Rectal smooth muscle tissue (tissue), 1 donor: ENCODE results near the gene CPED1.
A peak's percentile ranks its signal among the peaks of the same experiment; 100 is the strongest.
"Not testable (repeated sequence)": the region's sequence is repeated elsewhere in the genome, so short reads cannot be mapped to it uniquely, and the experiment has no call there.

ENCODE experiments used
- H3K27ac ChIP-seq: one replicate; pipeline ENCODE4 v1.7.0; 2013; ENCODE audit warnings: low read depth, low read length, inconsistent platforms
- H3K27me3 ChIP-seq: one replicate; pipeline ENCODE4 v1.7.0; 2013; ENCODE audit warnings: low read length; ENCODE audit not compliant: control insufficient read depth, insufficient read depth
- H3K36me3 ChIP-seq: one replicate; pipeline ENCODE4 v1.7.0; 2013; ENCODE audit warnings: low read length; ENCODE audit not compliant: control insufficient read depth, insufficient read depth
- H3K4me1 ChIP-seq: one replicate; pipeline ENCODE4 v1.7.0; 2013; ENCODE audit warnings: low read length; ENCODE audit not compliant: control insufficient read depth, insufficient read depth
- H3K4me3 ChIP-seq: one replicate; pipeline ENCODE4 v1.7.0; 2013; ENCODE audit warnings: low read length
- H3K9ac ChIP-seq: one replicate; pipeline ENCODE4 v1.7.0; 2013; ENCODE audit warnings: low read length

Gene CPED1

GRCh38 chr7:121030308-121030707, 41.8 kb downstream of the CPED1 start:
- no peak overlapping the region for H3K4me3 ChIP-seq
- peaks cover 16% of the 10 kb centered on the region for H3K4me1 ChIP-seq
- H3K27ac ChIP-seq = no peak overlapping the region
- H3K27me3 ChIP-seq = no peaks in the 10 kb centered on the region
- H3K9ac ChIP-seq = no peak overlapping the region
- H3K36me3 ChIP-seq = no peaks in the 10 kb centered on the region

GRCh38 chr7:121032645-121033460, 44.3 kb downstream of the CPED1 start:
- Histone ChIP-seq H3K4me1 (peaks cover 15% of the 10 kb centered on the region), H3K27ac (no peak overlapping the region), H3K4me3 (no peak overlapping the region), H3K36me3 (no peaks in the 10 kb centered on the region), H3K27me3 (no peaks in the 10 kb centered on the region), H3K9ac (no peak overlapping the region)

GRCh38 chr7:121034929-121035328, 46.4 kb downstream of the CPED1 start:
- H3K4me1 ChIP-seq = peaks cover 7% of the 10 kb centered on the region
- no peak overlapping the region for H3K9ac ChIP-seq
- no peak overlapping the region for H3K4me3 ChIP-seq
- H3K27me3 ChIP-seq = no peaks in the 10 kb centered on the region
- no peak overlapping the region for H3K27ac ChIP-seq
- no peaks in the 10 kb centered on the region for H3K36me3 ChIP-seq

- H3K36me3 ChIP-seq, H3K4me1 ChIP-seq, H3K27ac ChIP-seq, H3K9ac ChIP-seq, H3K4me3 ChIP-seq, H3K27me3 ChIP-seq: not testable (repeated sequence)
Observed at GRCh38 chr7:121036776-121037175, 48.3 kb downstream of the CPED1 start.

GRCh38 chr7:121037329-121037728, 48.8 kb downstream of the CPED1 start:
- H3K27ac ChIP-seq, H3K9ac ChIP-seq, H3K4me3 ChIP-seq, H3K36me3 ChIP-seq, H3K4me1 ChIP-seq, H3K27me3 ChIP-seq: not testable (repeated sequence)

GRCh38 chr7:121037957-121038716, 49.6 kb downstream of the CPED1 start:
- Histone ChIP-seq H3K36me3 (no peaks in the 10 kb centered on the region), H3K4me3 (no peak overlapping the region), H3K9ac (no peak overlapping the region), H3K4me1 (peaks cover 3% of the 10 kb centered on the region), H3K27me3 (no peaks in the 10 kb centered on the region), H3K27ac (no peak overlapping the region)

- no peak overlapping the region for H3K9ac ChIP-seq
- no peaks in the 10 kb centered on the region for H3K4me1 ChIP-seq
- no peak overlapping the region for H3K4me3 ChIP-seq
- no peak overlapping the region for H3K27ac ChIP-seq
- H3K27me3 ChIP-seq = no peaks in the 10 kb centered on the region
- H3K36me3 ChIP-seq = no peaks in the 10 kb centered on the region
Observed at GRCh38 chr7:121038717-121039509, 50.4 kb downstream of the CPED1 start.

- Histone ChIP-seq H3K4me1 (no peaks in the 10 kb centered on the region), H3K36me3 (no peaks in the 10 kb centered on the region), H3K27me3 (no peaks in the 10 kb centered on the region), H3K27ac (no peak overlapping the region), H3K9ac (no peak overlapping the region), H3K4me3 (no peak overlapping the region)
Observed at GRCh38 chr7:121039510-121039822, 51.0 kb downstream of the CPED1 start.

- Histone ChIP-seq H3K9ac (no peak overlapping the region), H3K27ac (no peak overlapping the region), H3K4me3 (no peak overlapping the region), H3K27me3 (no peaks in the 10 kb centered on the region), H3K36me3 (no peaks in the 10 kb centered on the region), H3K4me1 (no peaks in the 10 kb centered on the region)
Observed at GRCh38 chr7:121039994-121040393, 51.5 kb downstream of the CPED1 start.

GRCh38 chr7:121041516-121042148, 53.1 kb downstream of the CPED1 start:
- Histone ChIP-seq H3K9ac (no peak overlapping the region), H3K4me1 (no peaks in the 10 kb centered on the region), H3K27ac (peak overlapping the region; percentile 32), H3K27me3 (no peaks in the 10 kb centered on the region), H3K4me3 (no peak overlapping the region), H3K36me3 (no peaks in the 10 kb centered on the region)

- no peak overlapping the region for H3K4me3 ChIP-seq
- no peak overlapping the region for H3K9ac ChIP-seq
- H3K36me3 ChIP-seq = no peaks in the 10 kb centered on the region
- H3K4me1 ChIP-seq = no peaks in the 10 kb centered on the region
- H3K27ac ChIP-seq = no peak overlapping the region
- no peaks in the 10 kb centered on the region for H3K27me3 ChIP-seq
Observed at GRCh38 chr7:121042195-121042594, 53.7 kb downstream of the CPED1 start.

- Histone ChIP-seq H3K36me3 (no peaks in the 10 kb centered on the region), H3K4me3 (no peak overlapping the region), H3K27me3 (no peaks in the 10 kb centered on the region), H3K4me1 (no peaks in the 10 kb centered on the region), H3K27ac (no peak overlapping the region), H3K9ac (no peak overlapping the region)
Observed at GRCh38 chr7:121042899-121043298, 54.4 kb downstream of the CPED1 start.
